ENCODE data around the gene FARS2. TPM values are rescaled to one million over a fixed set of nuclear protein-coding genes. Genes with fewer than 3 reads are reported as not detected.
A peak's percentile ranks its signal among the peaks of the same experiment; 100 is the strongest.

The FARS2 gene
- 10 to 100 TPM; 16.4 to 34.6 (median 19.9) TPM for total RNA-seq

- WGBS, 2 donors: 0 to 1% methylated on average over 16 to 40 of the region's 85 CpGs
- no peaks in the 10 kb centered on the region for H3K27me3 ChIP-seq
- ATAC-seq (ENCODE audit: low FRiP score in 2 of 2) (peak; percentile 97 to 99), DNase-seq (peak; percentile 92 to 98)
- peaks cover 14 to 35% (median 18%) of the 10 kb centered on the region in 4 donors for H3K4me1 ChIP-seq
- TF ChIP-seq POLR2AphosphoS5 (IDR thresholded peaks at IDR 0.05) (peak; percentile 64 to 66), POLR2A (IDR thresholded peaks at IDR 0.05) (peak in 2 of 4 donors; percentile 47 to 51), EP300 (IDR thresholded peaks at IDR 0.05) (no peak), CTCF (IDR thresholded peaks at IDR 0.05) (peak in 4 of 6 experiments; percentile 31 to 84 (median 54))
- H3K4me3 ChIP-seq: peak within 1 kb of the TSS; percentile 86 to 98 (median 94)
- H3K27ac ChIP-seq: peak within 1 kb of the TSS; percentile 93 to 96 (median 95)
- H3K9me3 ChIP-seq: no peaks in the 10 kb centered on the region
- no peaks in the 10 kb centered on the region for H3K36me3 ChIP-seq
Observed at GRCh38 chr6:5260661-5261544, at the start of gene FARS2, which contains the start of gene LYRM4. TSS of gene FARS2 (plus strand) at chr6:5261513. TSS of gene LYRM4 (minus strand) at chr6:5260950. CDS start at chr6:5260733, 217 bp downstream.

- ATAC-seq (ENCODE audit: low FRiP score in 2 of 2) (peak in 1 of 2 donors; percentile 8), DNase-seq (peak in 1 of 2 donors; percentile 15)
- Histone ChIP-seq H3K27me3 (no peaks in the 10 kb centered on the region), H3K36me3 (peaks cover 0 to 11% (median 0%) of the 10 kb centered on the region in 4 donors), H3K9me3 (no peaks in the 10 kb centered on the region), H3K27ac (no peak overlapping the region), H3K4me1 (no peaks in the 10 kb centered on the region), H3K4me3 (no peak overlapping the region)
- 69 to 83% methylated on average over 6 to 8 of the region's 8 CpGs for WGBS, 2 donors
- TF ChIP-seq EP300 (IDR thresholded peaks at IDR 0.05) (no peak), CTCF (IDR thresholded peaks at IDR 0.05) (no peak), POLR2AphosphoS5 (IDR thresholded peaks at IDR 0.05) (no peak), POLR2A (IDR thresholded peaks at IDR 0.05) (no peak)
Observed at GRCh38 chr6:5213836-5214235, 47.5 kb upstream of the FARS2 start.

DNA sequence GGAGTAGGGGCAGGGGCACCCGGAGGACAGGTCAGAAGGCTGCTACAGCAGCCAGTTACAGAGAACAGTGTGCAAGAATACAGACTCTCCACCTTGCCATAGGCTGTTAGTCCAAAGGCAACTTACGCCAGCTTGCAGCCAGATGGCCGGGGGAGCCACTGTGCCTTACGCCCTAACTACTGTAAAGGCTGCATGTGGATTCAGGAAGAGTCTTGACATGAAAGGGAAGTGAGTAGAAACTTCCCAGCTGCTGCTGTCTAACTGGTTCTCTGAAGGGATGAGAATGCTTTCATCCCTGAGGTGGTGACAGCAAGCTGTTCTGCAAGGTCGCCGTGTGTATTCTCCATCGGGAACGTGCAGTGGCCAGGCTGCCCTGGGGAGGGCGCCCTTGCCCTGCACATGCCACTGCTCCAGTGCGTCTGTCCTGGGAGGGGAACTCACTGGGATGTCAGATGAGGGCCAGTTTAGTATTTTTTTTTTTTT, 46.7 kb upstream of the FARS2 start:
- no peaks in the 10 kb centered on the region for H3K4me1 ChIP-seq
- peaks cover 0 to 11% (median 0%) of the 10 kb centered on the region in 4 donors for H3K36me3 ChIP-seq
- ATAC-seq (ENCODE audit: low FRiP score in 2 of 2) (peak; percentile 56 to 73), DNase-seq (peak; percentile 34 to 83)
- H3K27ac ChIP-seq: no peak overlapping the region
- H3K4me3 ChIP-seq: no peak overlapping the region
- WGBS, 2 donors: 65 to 67% methylated on average over 8 to 10 of the region's 10 CpGs
- no peaks in the 10 kb centered on the region for H3K9me3 ChIP-seq
- H3K27me3 ChIP-seq: no peaks in the 10 kb centered on the region
- TF ChIP-seq POLR2A (IDR thresholded peaks at IDR 0.05): no peak
- TF ChIP-seq POLR2AphosphoS5 (IDR thresholded peaks at IDR 0.05): peak in 1 of 2 donors; percentile 60
- peak in 5 of 6 experiments; percentile 45 to 50 (median 46) for TF ChIP-seq CTCF (IDR thresholded peaks at IDR 0.05)
- TF ChIP-seq EP300 (IDR thresholded peaks at IDR 0.05): no peak

DNA sequence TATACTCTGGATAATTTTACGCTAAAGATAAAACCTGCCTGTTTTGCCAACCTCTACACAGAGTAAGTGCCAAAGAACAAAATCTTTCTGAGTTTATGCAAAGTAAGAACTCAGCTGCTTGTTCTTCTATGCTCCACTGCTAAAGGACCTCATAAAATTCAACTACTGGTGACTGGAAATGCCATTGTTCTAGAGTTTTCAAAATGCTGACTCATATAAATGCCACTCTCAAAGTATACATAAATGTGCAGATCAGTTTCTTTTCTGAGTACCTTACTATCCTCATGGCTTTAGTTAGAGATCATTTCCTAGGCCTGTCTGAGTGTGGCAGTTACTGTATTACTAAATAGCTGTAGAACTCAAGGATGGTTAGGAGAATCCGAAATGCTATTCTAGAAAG, 46.2 kb upstream of the FARS2 start:
- H3K9me3 ChIP-seq: no peaks in the 10 kb centered on the region
- H3K4me1 ChIP-seq: no peaks in the 10 kb centered on the region
- peaks cover 0 to 11% (median 0%) of the 10 kb centered on the region in 4 donors for H3K36me3 ChIP-seq
- DNase-seq: no peak
- H3K27me3 ChIP-seq: no peaks in the 10 kb centered on the region
- no peak for ATAC-seq (ENCODE audit: low FRiP score in 2 of 2)
- TF ChIP-seq CTCF (IDR thresholded peaks at IDR 0.05): no peak
- TF ChIP-seq EP300 (IDR thresholded peaks at IDR 0.05): no peak
- TF ChIP-seq POLR2AphosphoS5 (IDR thresholded peaks at IDR 0.05): no peak
- TF ChIP-seq POLR2A (IDR thresholded peaks at IDR 0.05): no peak
- no peak overlapping the region for H3K4me3 ChIP-seq
- no peak overlapping the region for H3K27ac ChIP-seq
- WGBS, 2 donors: 89 to 96% methylated on average over 2 of the region's 2 CpGs
